ENCODE data around the gene VDAC1.
"Not testable (repeated sequence)": the region's sequence is repeated elsewhere in the genome, so short reads cannot be mapped to it uniquely, and the experiment has no call there.

The VDAC1 gene

GRCh38 chr5:133974142-133974541 lies 30.6 kb downstream of the VDAC1 start:
- TF ChIP-seq ZNF274 (IDR thresholded peaks at IDR 0.05; ENCODE audit: low read depth, low read length) = no peak
- no peak overlapping the region for H3K4me3 ChIP-seq (ENCODE audit: low read length)

GRCh38 chr5:133970325-133970909 lies 34.4 kb downstream of the VDAC1 start:
- H3K4me3 ChIP-seq (ENCODE audit: low read length) = no peak overlapping the region
- no peak for TF ChIP-seq ZNF274 (IDR thresholded peaks at IDR 0.05; ENCODE audit: low read depth, low read length)

- TF ChIP-seq ZNF274 (IDR thresholded peaks at IDR 0.05; ENCODE audit: low read depth, low read length) = no peak
- peak overlapping the region; percentile 92 for H3K4me3 ChIP-seq (ENCODE audit: low read length)
These were observed 35.0 kb downstream of the VDAC1 start for GRCh38 chr5:133969654-133970324.

GRCh38 chr5:133968204-133968980 lies 36.4 kb downstream of the VDAC1 start, which contains the start of gene C5orf15:
TSS of gene C5orf15 (minus strand) at chr5:133968625. CDS start at chr5:133968584, 41 bp downstream.
- TF ChIP-seq ZNF274 (IDR thresholded peaks at IDR 0.05; ENCODE audit: low read depth, low read length) = no peak
- peak within 1 kb of the TSS; percentile 92 for H3K4me3 ChIP-seq (ENCODE audit: low read length)

- peak overlapping the region; percentile 92 for H3K4me3 ChIP-seq (ENCODE audit: low read length)
- TF ChIP-seq ZNF274 (IDR thresholded peaks at IDR 0.05; ENCODE audit: low read depth, low read length) = no peak
These were observed 37.0 kb downstream of the VDAC1 start for GRCh38 chr5:133967698-133968203.

GRCh38 chr5:133967124-133967523 lies 37.7 kb downstream of the VDAC1 start:
- TF ChIP-seq ZNF274 (IDR thresholded peaks at IDR 0.05; ENCODE audit: low read depth, low read length) = no peak
- H3K4me3 ChIP-seq (ENCODE audit: low read length) = peak overlapping the region; percentile 92; the same call in 1 of the 2 replicates

GRCh38 chr5:133966090-133966489 lies 38.7 kb downstream of the VDAC1 start:
- H3K4me3 ChIP-seq (ENCODE audit: low read length) = no peak overlapping the region
- no peak for TF ChIP-seq ZNF274 (IDR thresholded peaks at IDR 0.05; ENCODE audit: low read depth, low read length)

- no peak overlapping the region for H3K4me3 ChIP-seq (ENCODE audit: low read length)
- no peak for TF ChIP-seq ZNF274 (IDR thresholded peaks at IDR 0.05; ENCODE audit: low read depth, low read length)
These were observed 41.2 kb downstream of the VDAC1 start for GRCh38 chr5:133963493-133964128.

GRCh38 chr5:133962801-133963476 lies 41.8 kb downstream of the VDAC1 start:
- H3K4me3 ChIP-seq (ENCODE audit: low read length) = no peak overlapping the region
- TF ChIP-seq ZNF274 (IDR thresholded peaks at IDR 0.05; ENCODE audit: low read depth, low read length) = no peak

- no peak for TF ChIP-seq ZNF274 (IDR thresholded peaks at IDR 0.05; ENCODE audit: low read depth, low read length)
These were observed 42.6 kb downstream of the VDAC1 start for GRCh38 chr5:133962131-133962530.

GRCh38 chr5:133959643-133960042 lies 45.1 kb downstream of the VDAC1 start:
- TF ChIP-seq ZNF274 (IDR thresholded peaks at IDR 0.05; ENCODE audit: low read depth, low read length) = no peak
- H3K4me3 ChIP-seq (ENCODE audit: low read length) = no peak overlapping the region

More at GRCh38 chr5:133962131-133962530, 42.6 kb downstream of the VDAC1 start:
- H3K4me3 ChIP-seq (ENCODE audit: low read length) = no peak overlapping the region

GRCh38 chr5:133957591-133957990 lies 47.2 kb downstream of the VDAC1 start:
- no peak for TF ChIP-seq ZNF274 (IDR thresholded peaks at IDR 0.05; ENCODE audit: low read depth, low read length)
- H3K4me3 ChIP-seq (ENCODE audit: low read length) = no peak overlapping the region

- H3K4me3 ChIP-seq (ENCODE audit: low read length) = no peak overlapping the region; the same call in 1 of the 2 replicates
These were observed 47.7 kb downstream of the VDAC1 start for GRCh38 chr5:133957080-133957479.

GRCh38 chr5:133956196-133956595 lies 48.6 kb downstream of the VDAC1 start:
- H3K4me3 ChIP-seq (ENCODE audit: low read length) = not testable (repeated sequence)

More at GRCh38 chr5:133957080-133957479, 47.7 kb downstream of the VDAC1 start:
- TF ChIP-seq ZNF274 (IDR thresholded peaks at IDR 0.05; ENCODE audit: low read depth, low read length) = no peak
